ENCODE results near the gene GRM8. TPM values are rescaled to one million over a fixed set of nuclear protein-coding genes. Genes with fewer than 3 reads are reported as not detected.

The GRM8 gene
- polyA plus RNA-seq, 1 donor (not counting 4 experiments of a cell fraction or from before 2014, with no cell fraction given) = not detected

- Histone ChIP-seq H3K4me1 (ENCODE audit: control insufficient read depth, extremely low read depth, insufficient read depth, low read length) (no peaks in the 10 kb centered on the region), H4K20me1 (ENCODE audit: control insufficient read depth, extremely low read depth, insufficient read depth, low read length) (no peaks in the 10 kb centered on the region), H3K4me3 (ENCODE audit: control insufficient read depth in 2 of 3, extremely low read depth in 1 of 3, insufficient read depth in 2 of 3, low read depth in 1 of 3, low read length in 3 of 3) (no peak overlapping the region), H3K79me2 (ENCODE audit: control insufficient read depth, insufficient read depth, low read length) (no peaks in the 10 kb centered on the region), H3K27ac (ENCODE audit: control insufficient read depth, insufficient read depth, low read length) (no peak overlapping the region), H3K9ac (ENCODE audit: control insufficient read depth, extremely low read depth, insufficient read depth, low read length) (no peak overlapping the region), H3K9me1 (ENCODE audit: control insufficient read depth, extremely low read depth, insufficient read depth, low read length) (no peaks in the 10 kb centered on the region), H2AFZ (ENCODE audit: control insufficient read depth, low read length) (no peak overlapping the region), H3K9me3 (ENCODE audit: control insufficient read depth, low read depth, low read length) (no peaks in the 10 kb centered on the region), H3K36me3 (ENCODE audit: control insufficient read depth in 2 of 2, extremely low read depth in 1 of 2, insufficient read depth in 2 of 2, low read length in 2 of 2) (no peaks in the 10 kb centered on the region), H3K27me3 (ENCODE audit: control insufficient read depth, extremely low read depth, insufficient read depth, low read length) (no peaks in the 10 kb centered on the region), H3K4me2 (ENCODE audit: control insufficient read depth, extremely low read depth, insufficient read depth, low read depth, low read length) (no peak overlapping the region)
- dilution Hi-C loops (cut with MboI; ENCODE audit: extremely low pct_ligation_motif_present, low sequenced_read_pairs) = no loop called here
- DNase-seq (ENCODE audit: low read depth, low spot score) = no peak
- TF ChIP-seq CTCF (optimal IDR thresholded peaks at IDR 0.05 in 1 of 3, IDR thresholded peaks at IDR 0.05 in 1 of 3, conservative IDR thresholded peaks at IDR 0.05 in 1 of 3; ENCODE audit: extremely low read depth in 1 of 3, insufficient read depth in 2 of 3, low read length in 3 of 3) (no peak), EZH2 (IDR thresholded peaks at IDR 0.05; ENCODE audit: low read length) (no peak)
- FAIRE-seq = no peak
Observed at GRCh38 chr7:127162366-127162765, 90.4 kb downstream of the GRM8 start.

- H3K9me1 ChIP-seq (ENCODE audit: control insufficient read depth, extremely low read depth, insufficient read depth, low read length) = no peaks in the 10 kb centered on the region
- no peaks in the 10 kb centered on the region for H3K4me1 ChIP-seq (ENCODE audit: control insufficient read depth, extremely low read depth, insufficient read depth, low read length)
- FAIRE-seq (no peak), DNase-seq (ENCODE audit: low read depth, low spot score) (no peak)
- H3K36me3 ChIP-seq (ENCODE audit: control insufficient read depth in 2 of 2, extremely low read depth in 1 of 2, insufficient read depth in 2 of 2, low read length in 2 of 2) = no peaks in the 10 kb centered on the region
- no peak overlapping the region for H3K4me2 ChIP-seq (ENCODE audit: control insufficient read depth, extremely low read depth, insufficient read depth, low read depth, low read length)
- no peak overlapping the region for H3K9ac ChIP-seq (ENCODE audit: control insufficient read depth, extremely low read depth, insufficient read depth, low read length)
- no peaks in the 10 kb centered on the region for H3K79me2 ChIP-seq (ENCODE audit: control insufficient read depth, insufficient read depth, low read length)
- no peaks in the 10 kb centered on the region for H4K20me1 ChIP-seq (ENCODE audit: control insufficient read depth, extremely low read depth, insufficient read depth, low read length)
- TF ChIP-seq CTCF (optimal IDR thresholded peaks at IDR 0.05 in 1 of 3, IDR thresholded peaks at IDR 0.05 in 1 of 3, conservative IDR thresholded peaks at IDR 0.05 in 1 of 3; ENCODE audit: extremely low read depth in 1 of 3, insufficient read depth in 2 of 3, low read length in 3 of 3) (no peak), EZH2 (IDR thresholded peaks at IDR 0.05; ENCODE audit: low read length) (no peak)
- H3K27ac ChIP-seq (ENCODE audit: control insufficient read depth, insufficient read depth, low read length) = no peak overlapping the region
- no peak overlapping the region for H3K4me3 ChIP-seq (ENCODE audit: control insufficient read depth in 2 of 3, extremely low read depth in 1 of 3, insufficient read depth in 2 of 3, low read depth in 1 of 3, low read length in 3 of 3)
- no peaks in the 10 kb centered on the region for H3K9me3 ChIP-seq (ENCODE audit: control insufficient read depth, low read depth, low read length)
- H2AFZ ChIP-seq (ENCODE audit: control insufficient read depth, low read length) = no peak overlapping the region
- dilution Hi-C loops (cut with MboI; ENCODE audit: extremely low pct_ligation_motif_present, low sequenced_read_pairs) = no loop called here
- H3K27me3 ChIP-seq (ENCODE audit: control insufficient read depth, extremely low read depth, insufficient read depth, low read length) = no peaks in the 10 kb centered on the region
Observed at GRCh38 chr7:127158659-127159058, 94.1 kb downstream of the GRM8 start.
